RWPE2 (cell line): ENCODE results near the gene NOCT.
"Not testable (repeated sequence)": the region's sequence is repeated elsewhere in the genome, so short reads cannot be mapped to it uniquely, and the experiment has no call there.

Source experiments
- ATAC-seq: fragments of 200-7000 bp; cut with Tn5 transposase; 3 replicates; pipeline ENCODE4 v1.9.1; 2021; ENCODE audit warnings: low read depth
- DNase-seq: peaks from one replicate; pipeline ENCODE4 v3.0.0-alpha.2; 2020; ENCODE audit warnings: low spot score
- H3K27ac ChIP-seq: fragments of 450-650 bp; 2 replicates; pipeline ENCODE4 v1.5.1; 2017; ENCODE audit warnings: mild to moderate bottlenecking; ENCODE audit not compliant: poor library complexity, severe bottlenecking
- H3K27me3 ChIP-seq: fragments of 250-450 bp; sonication (Bioruptor Pico); 2 replicates; pipeline ENCODE4 v1.5.1; 2021; ENCODE audit warnings: mild to moderate bottlenecking, moderate library complexity; ENCODE audit not compliant: insufficient read depth, poor library complexity, severe bottlenecking
- H3K36me3 ChIP-seq: fragments of 250-450 bp; sonication (Bioruptor Pico); 2 replicates; pipeline ENCODE4 v1.5.1; 2020; ENCODE audit warnings: low read depth, mild to moderate bottlenecking, moderate library complexity
- H3K4me1 ChIP-seq: fragments of 250-450 bp; sonication (Bioruptor Pico); 2 replicates; pipeline ENCODE4 v1.5.1; 2021; ENCODE audit warnings: mild to moderate bottlenecking, moderate library complexity; ENCODE audit not compliant: insufficient read depth, poor library complexity, severe bottlenecking
- H3K4me3 ChIP-seq: fragments of 250-450 bp; sonication (Bioruptor Pico); 2 replicates; pipeline ENCODE4 v1.5.1; 2021; ENCODE audit warnings: mild to moderate bottlenecking, moderate library complexity; ENCODE audit not compliant: severe bottlenecking
- H3K9me3 ChIP-seq: fragments of 250-450 bp; sonication (Bioruptor Pico); 2 replicates; pipeline ENCODE4 v1.5.1; 2021; ENCODE audit warnings: mild to moderate bottlenecking, moderate library complexity; ENCODE audit not compliant: severe bottlenecking
- TF ChIP-seq, protein P1 (sequence below): fragments of 450-650 bp; IDR thresholded peaks from one replicate; pipeline ENCODE4 v1.5.1; 2017; ENCODE audit warnings: mild to moderate bottlenecking, moderate library complexity; ENCODE audit not compliant: poor library complexity, severe bottlenecking

Gene NOCT

DNA sequence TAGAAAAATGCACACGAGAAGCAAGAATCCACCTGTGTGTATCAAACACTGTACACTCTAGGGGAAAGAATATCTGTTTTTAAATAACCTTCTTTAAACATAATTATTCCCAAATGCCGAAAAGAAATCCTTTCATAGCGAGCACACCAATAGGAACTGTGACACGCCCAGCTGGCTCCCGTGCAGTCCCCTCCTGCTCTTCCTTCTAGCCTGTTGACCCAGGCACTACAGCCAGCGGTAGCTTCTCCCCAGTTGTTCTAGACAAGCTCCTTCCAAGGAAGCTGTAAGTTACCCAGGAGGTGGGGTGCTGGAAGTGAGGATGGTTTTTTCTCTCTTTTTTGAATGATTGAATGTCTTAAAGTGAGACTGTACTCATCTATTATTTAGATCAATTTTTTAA, 19.5 kb upstream of the NOCT start:
- H3K4me3 ChIP-seq: no peak overlapping the region
- TF ChIP-seq, protein P1, sequence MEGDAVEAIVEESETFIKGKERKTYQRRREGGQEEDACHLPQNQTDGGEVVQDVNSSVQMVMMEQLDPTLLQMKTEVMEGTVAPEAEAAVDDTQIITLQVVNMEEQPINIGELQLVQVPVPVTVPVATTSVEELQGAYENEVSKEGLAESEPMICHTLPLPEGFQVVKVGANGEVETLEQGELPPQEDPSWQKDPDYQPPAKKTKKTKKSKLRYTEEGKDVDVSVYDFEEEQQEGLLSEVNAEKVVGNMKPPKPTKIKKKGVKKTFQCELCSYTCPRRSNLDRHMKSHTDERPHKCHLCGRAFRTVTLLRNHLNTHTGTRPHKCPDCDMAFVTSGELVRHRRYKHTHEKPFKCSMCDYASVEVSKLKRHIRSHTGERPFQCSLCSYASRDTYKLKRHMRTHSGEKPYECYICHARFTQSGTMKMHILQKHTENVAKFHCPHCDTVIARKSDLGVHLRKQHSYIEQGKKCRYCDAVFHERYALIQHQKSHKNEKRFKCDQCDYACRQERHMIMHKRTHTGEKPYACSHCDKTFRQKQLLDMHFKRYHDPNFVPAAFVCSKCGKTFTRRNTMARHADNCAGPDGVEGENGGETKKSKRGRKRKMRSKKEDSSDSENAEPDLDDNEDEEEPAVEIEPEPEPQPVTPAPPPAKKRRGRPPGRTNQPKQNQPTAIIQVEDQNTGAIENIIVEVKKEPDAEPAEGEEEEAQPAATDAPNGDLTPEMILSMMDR: no peak
- DNase-seq: no peak
- H3K36me3 ChIP-seq: no peaks in the 10 kb centered on the region
- no peaks in the 10 kb centered on the region for H3K4me1 ChIP-seq
- no peak overlapping the region for H3K27ac ChIP-seq
- ATAC-seq: no peak
- no peaks in the 10 kb centered on the region for H3K9me3 ChIP-seq
- no peaks in the 10 kb centered on the region for H3K27me3 ChIP-seq

GRCh38 chr4:138999666-139000065, 15.9 kb upstream of the NOCT start:
- H3K9me3 ChIP-seq: no peaks in the 10 kb centered on the region
- ATAC-seq (no peak), DNase-seq (no peak)

GRCh38 chr4:139000134-139000533, 15.4 kb upstream of the NOCT start:
- DNase-seq, H3K36me3 ChIP-seq, H3K27ac ChIP-seq, H3K27me3 ChIP-seq, H3K4me1 ChIP-seq, ATAC-seq, H3K4me3 ChIP-seq, H3K9me3 ChIP-seq: not testable (repeated sequence)

More at GRCh38 chr4:138999666-139000065, 15.9 kb upstream of the NOCT start:
- H3K27ac ChIP-seq: no peak overlapping the region
- no peaks in the 10 kb centered on the region for H3K27me3 ChIP-seq
- H3K4me1 ChIP-seq: no peaks in the 10 kb centered on the region
- no peaks in the 10 kb centered on the region for H3K36me3 ChIP-seq
- H3K4me3 ChIP-seq: no peak overlapping the region
- TF ChIP-seq, protein P1: no peak

DNA sequence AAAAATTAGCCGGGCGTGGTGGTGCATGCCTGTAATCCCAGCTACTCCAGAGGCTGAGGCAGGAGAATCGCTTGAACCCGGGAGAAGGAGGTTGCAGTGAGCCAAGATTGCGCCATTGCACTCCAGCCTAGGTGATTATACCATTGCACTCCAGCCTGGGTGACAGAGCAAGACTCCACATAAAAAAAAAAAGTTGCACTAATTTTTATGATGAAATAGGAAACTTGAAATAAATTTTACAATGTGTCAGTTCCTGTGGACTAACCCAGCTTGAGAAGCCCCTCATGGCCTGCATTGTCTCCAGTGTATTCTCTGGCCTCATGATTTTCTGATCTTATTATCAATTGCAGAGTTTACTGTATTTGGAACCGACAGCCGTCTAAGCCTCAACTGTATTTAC, 14.2 kb upstream of the NOCT start:
- not testable (repeated sequence) for ATAC-seq, H3K27me3 ChIP-seq, H3K4me1 ChIP-seq, H3K36me3 ChIP-seq, H3K4me3 ChIP-seq, H3K9me3 ChIP-seq, H3K27ac ChIP-seq, DNase-seq

- not testable (repeated sequence) for H3K9me3 ChIP-seq, ATAC-seq, H3K36me3 ChIP-seq, H3K27me3 ChIP-seq, H3K4me1 ChIP-seq, DNase-seq, H3K27ac ChIP-seq, H3K4me3 ChIP-seq
Observed at GRCh38 chr4:139003668-139004067, 11.9 kb upstream of the NOCT start.

DNA sequence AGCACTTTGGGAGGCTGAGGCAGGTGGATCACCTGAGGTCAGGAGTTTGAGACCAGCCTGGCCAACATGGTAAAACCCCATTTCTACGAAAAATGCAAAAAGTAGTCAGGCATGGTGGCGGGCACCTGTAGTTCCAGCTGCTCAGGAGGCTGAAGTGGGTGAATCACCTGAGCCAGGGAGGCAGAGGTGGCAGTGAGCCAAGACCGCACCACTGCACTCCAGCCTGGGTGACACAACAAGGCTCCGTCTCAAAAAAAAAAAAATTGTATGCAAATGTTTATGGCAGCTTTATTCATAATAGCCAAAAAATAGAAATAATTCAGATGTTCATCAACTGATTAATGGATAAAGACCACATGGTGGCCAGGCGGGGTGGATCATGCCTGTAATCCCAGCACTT, 9.8 kb upstream of the NOCT start:
- Histone ChIP-seq H3K9me3 (no peaks in the 10 kb centered on the region), H3K27ac (peak overlapping the region; percentile 24), H3K27me3 (no peaks in the 10 kb centered on the region), H3K4me1 (no peaks in the 10 kb centered on the region), H3K36me3 (no peaks in the 10 kb centered on the region), H3K4me3 (no peak overlapping the region)
- DNase-seq: no peak
- no peak for ATAC-seq
- TF ChIP-seq, protein P1: no peak
